ENCODE data around the gene EDARADD. TPM values are rescaled to one million over a fixed set of nuclear protein-coding genes. Genes with fewer than 3 reads are reported as not detected.

EDARADD gene
- total and polyA plus RNA-seq, 2 of the 13 experiments (the other 11 are each of a cell fraction or from before 2014, with no cell fraction given) = 0.03 TPM; not detected in 1

- intact Hi-C loops (cut with micrococcal nuclease; ENCODE audit: unreplicated experiment) (no loop called here), in situ Hi-C loops (cut with HindIII; ENCODE audit: extremely low pct_ligation_motif_present, low pct_unique_long_range_greater_than_20kb) (no loop called here)
- FAIRE-seq = no peak
- Histone ChIP-seq H3K36me3 (replicated peaks in 1 of 2; ENCODE audit: control insufficient read depth in 1 of 2, insufficient read depth in 2 of 2, low read length in 2 of 2) (no peaks in the 10 kb centered on the region), H2AFZ (ENCODE audit: low read length) (no peak overlapping the region), H3K9ac (ENCODE audit: insufficient read depth, low read depth, low read length) (peak overlapping the region; percentile 64), H3K27ac (ENCODE audit: extremely low read length, insufficient read depth, low read length) (peak overlapping the region; percentile 88), H3K4me2 (ENCODE audit: low read depth, low read length) (peak overlapping the region; percentile 89), H3K4me1 (ENCODE audit: insufficient read depth, low read length) (peaks cover 76% of the 10 kb centered on the region), H3K9me3 (ENCODE audit: low read length) (no peaks in the 10 kb centered on the region), H4K20me1 (ENCODE audit: insufficient read depth, low read length) (no peaks in the 10 kb centered on the region), H3K27me3 (ENCODE audit: control insufficient read depth in 1 of 2, insufficient read depth in 2 of 2, low read length in 2 of 2) (no peaks in the 10 kb centered on the region), H3K79me2 (ENCODE audit: insufficient read depth, low read length) (no peaks in the 10 kb centered on the region), H3K4me3 (replicated peaks in 1 of 3; ENCODE audit: insufficient read depth in 1 of 3, low read depth in 2 of 3, low read length in 3 of 3) (0 out of 6 replicates have a peak overlapping the region, but pooled peaks of 1 of the 3 experiments have one; percentile 45)
- ChIA-PET POLR2A (interaction anchor here (0.9 to 2.1 kb wide), 7 partner anchors 7 to 50 kb away, joined by 3 to 12 read pairs (median 6); partner anchors contain the start of gene LGALS8), CTCF (ENCODE audit: low intra/inter-chr PET ratio, low total read pairs) (no interaction called here)
- WGBS (ENCODE audit: low lambda C conversion rate) = 50% methylated on average over 10 of the region's 11 CpGs
- ATAC-seq = peak; percentile 12; the same call in 2 of the 3 replicates
- DNase-seq (ENCODE audit: low spot score) = peak; percentile 53
- no TSS peak for BruUV-seq (replicated peaks)
- TF ChIP-seq RARA (CRISPR knock-in tag; IDR thresholded peaks at IDR 0.05) (0 out of 2 replicates have a peak, but pooled peaks have one; percentile 14), MXD3 (CRISPR knock-in tag; IDR thresholded peaks at IDR 0.05) (0 out of 2 replicates have a peak, but pooled peaks have one; percentile 12), POLR2AphosphoS5 (IDR thresholded peaks at IDR 0.05; ENCODE audit: low read depth, low read length) (no peak), CHD2 (IDR thresholded peaks at IDR 0.05; ENCODE audit: low read depth, low read length) (no peak), ZNF777 (CRISPR knock-in tag; IDR thresholded peaks at IDR 0.05) (no peak), ZNF747 (CRISPR knock-in tag; IDR thresholded peaks at IDR 0.05; ENCODE audit: borderline replicate concordance) (no peak), GATAD2A (CRISPR knock-in tag; IDR thresholded peaks at IDR 0.05) (0 out of 2 replicates have a peak, but pooled peaks have one; percentile 15), ZBTB40 (IDR thresholded peaks at IDR 0.05) (no peak), ZBTB40 (CRISPR knock-in tag; IDR thresholded peaks at IDR 0.05) (no peak), MAX (IDR thresholded peaks at IDR 0.05) (no peak), TRIM22 (IDR thresholded peaks at IDR 0.05) (no peak), SOX5 (CRISPR knock-in tag; IDR thresholded peaks at IDR 0.05; ENCODE audit: borderline replicate concordance) (no peak), FOSL2 (CRISPR knock-in tag; IDR thresholded peaks at IDR 0.05) (peak; percentile 51), SAP130 (CRISPR knock-in tag; IDR thresholded peaks at IDR 0.05; ENCODE audit: low read depth) (peak; percentile 16), SRF (IDR thresholded peaks at IDR 0.05; ENCODE audit: low read depth, low read length) (no peak)
Measured at GRCh38 chr1:236495467-236496112, 101.5 kb downstream of the EDARADD start.

All from HepG2 (cell line).